Tibial nerve (tissue), 3 donors: ENCODE measurements around the gene PRKG1.

ENCODE experiments used
- CTCF ChIP-seq, 5 experiments: fragments of 200-600 bp in 3 of 5; fragments of 450-650 bp in 2 of 5; sonication (generic) in 3 of 5; IDR thresholded peaks; one replicate each; pipeline ENCODE4 v1.5.1; 2016 to 2019; ENCODE audit warnings: antibody characterized with exemption in 5 of 5, mild to moderate bottlenecking in 3 of 5, moderate library complexity in 2 of 5
- POLR2A ChIP-seq, 2 donors: fragments of 450-650 bp; IDR thresholded peaks; one replicate each; pipeline ENCODE4 v1.6.1; 2017; ENCODE audit warnings: antibody characterized with exemption in 2 of 2, mild to moderate bottlenecking in 2 of 2, moderate library complexity in 2 of 2

- TF ChIP-seq CTCF (IDR thresholded peaks at IDR 0.05), result no peak
- TF ChIP-seq POLR2A (IDR thresholded peaks at IDR 0.05), result no peak
Observed at GRCh38 chr10:51308116-51308515, 233.8 kb downstream of the PRKG1 start.
